ENCODE data around the gene KIAA1217.
"Not testable (repeated sequence)": the region's sequence is repeated elsewhere in the genome, so short reads cannot be mapped to it uniquely, and the experiment has no call there.

The KIAA1217 gene

DNA sequence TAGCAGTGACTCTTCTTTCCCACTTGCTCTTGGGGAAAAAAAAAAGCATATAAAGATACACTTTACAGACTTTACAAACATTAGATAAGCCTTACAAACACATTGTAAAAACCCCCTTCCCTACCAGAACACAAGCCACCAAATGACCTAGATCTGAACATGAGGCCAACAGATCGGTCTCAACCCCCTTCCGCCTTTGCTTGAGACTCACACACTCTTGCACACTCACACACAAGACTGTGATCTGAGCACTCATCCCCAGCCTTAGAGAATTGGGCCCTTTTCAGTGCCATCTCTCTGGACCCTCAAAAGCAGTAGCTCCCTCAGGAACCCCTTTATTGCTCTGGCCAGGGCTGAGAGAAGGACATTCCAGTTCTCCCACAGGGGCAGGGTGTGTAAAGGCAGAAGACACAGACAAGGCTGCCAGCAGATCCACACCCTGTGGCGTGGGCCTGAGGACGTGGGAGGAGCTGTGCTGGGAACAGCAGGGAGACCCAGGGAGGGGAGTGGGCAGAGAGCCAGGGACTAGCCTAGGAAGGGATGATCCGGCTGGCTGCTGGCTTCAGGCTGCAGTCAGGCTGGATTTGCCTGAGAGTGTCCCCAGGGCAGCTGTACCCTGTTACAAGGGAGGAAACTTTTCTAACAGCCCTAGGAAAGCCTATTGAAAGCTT lies 206.7 kb downstream of the KIAA1217 start:
- no peak for DNase-seq

DNA sequence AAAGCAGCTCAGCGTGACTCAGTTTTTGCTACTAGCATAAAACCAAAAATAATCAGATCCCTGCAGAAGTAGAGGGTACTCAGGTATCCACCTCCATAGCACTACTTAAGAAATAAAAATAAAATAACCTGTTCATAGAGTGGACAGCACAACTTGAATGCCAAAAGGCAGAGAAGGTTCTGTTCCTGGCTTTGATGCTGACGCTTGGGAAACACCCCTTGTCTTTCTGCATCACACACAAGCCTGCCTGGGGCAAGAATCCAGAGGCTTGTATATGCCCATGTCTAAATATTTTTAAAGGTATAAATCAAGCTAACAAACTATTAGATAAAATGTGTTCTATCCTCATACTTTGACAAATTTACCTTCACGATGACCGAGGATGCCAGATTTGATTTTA lies 207.3 kb downstream of the KIAA1217 start:
- no peak for DNase-seq

DNA sequence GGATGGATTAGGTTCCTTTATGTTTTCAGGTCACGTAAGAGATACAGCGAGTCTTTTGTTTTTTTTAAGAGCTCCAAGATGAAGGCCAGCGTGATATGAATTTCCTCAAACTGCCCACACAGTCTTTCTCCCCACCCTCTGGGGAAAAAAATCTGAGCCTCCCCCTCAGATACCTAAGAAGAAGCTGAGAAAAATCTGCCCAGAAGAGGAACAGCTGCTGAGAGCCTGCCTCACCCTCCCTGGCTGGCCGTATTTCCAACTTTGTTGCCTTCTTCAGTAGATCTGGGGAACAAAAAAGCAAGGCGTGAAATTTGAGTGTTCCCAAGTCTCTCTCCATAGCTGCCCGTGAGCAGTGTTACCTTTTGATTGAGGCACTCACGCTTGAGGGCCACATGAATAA lies 208.1 kb downstream of the KIAA1217 start:
- DNase-seq, result no peak

GRCh38 chr10:24418532-24418931 lies 209.6 kb downstream of the KIAA1217 start:
- DNase-seq, result no peak

- no peak for DNase-seq
Measured at GRCh38 chr10:24419066-24419465, 210.1 kb downstream of the KIAA1217 start.

GRCh38 chr10:24425151-24425550 lies 216.2 kb downstream of the KIAA1217 start:
- no peak for DNase-seq

DNA sequence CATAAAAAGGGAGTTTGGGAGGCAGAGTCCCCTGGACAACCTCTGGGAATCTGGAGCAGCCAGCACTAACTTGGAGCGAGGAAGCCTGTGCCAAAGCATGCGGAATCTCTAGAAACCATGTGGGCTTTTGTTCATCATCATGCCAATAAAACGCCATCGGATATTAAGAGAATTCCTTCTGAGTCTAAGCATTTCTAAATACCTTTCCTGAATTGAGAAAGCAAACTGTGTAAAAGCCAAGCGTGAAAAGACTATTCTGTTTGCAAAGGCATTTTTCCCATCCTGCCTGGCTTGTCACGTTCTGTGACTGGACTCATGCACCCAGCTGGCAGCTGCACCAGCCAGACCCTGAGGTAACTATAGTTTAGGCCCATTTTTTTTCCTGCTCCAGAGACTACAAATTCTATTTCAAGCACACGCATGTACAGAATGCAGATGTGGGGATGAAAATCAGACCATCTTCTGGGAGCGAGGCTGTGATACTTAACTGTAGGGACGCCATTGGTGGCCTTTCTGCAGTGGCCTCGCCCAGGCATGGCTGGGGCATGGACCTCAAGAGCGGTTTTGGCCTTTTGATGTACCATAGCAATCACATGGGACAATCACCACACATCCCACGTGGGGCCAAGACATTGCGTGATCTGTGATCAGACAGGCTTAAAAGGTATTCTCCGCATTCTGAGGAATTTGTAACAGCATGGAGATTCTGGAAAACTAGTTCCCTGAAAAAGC lies 218.9 kb downstream of the KIAA1217 start:
- DNase-seq, result no peak

- DNase-seq, result no peak
Measured at GRCh38 chr10:24428410-24428782, 219.5 kb downstream of the KIAA1217 start.

DNA sequence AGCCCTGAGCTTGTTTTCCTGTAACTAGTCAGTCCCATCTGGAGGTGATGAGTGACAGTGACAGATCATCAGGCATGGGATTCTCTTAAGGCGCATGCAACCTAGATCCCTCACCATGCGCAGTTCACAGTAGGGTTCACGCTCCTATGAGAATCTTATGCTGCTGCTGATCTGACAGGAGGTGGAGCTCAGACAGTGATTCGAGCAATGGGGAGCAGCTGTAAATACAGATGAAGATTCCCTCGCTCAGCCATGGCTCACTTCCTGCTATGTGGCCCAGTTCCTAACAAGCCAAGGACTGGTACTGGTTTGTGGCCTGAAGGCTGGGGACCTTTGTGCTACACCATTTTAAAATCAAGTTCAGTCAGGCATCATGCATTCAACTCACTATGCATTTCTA lies 221.7 kb downstream of the KIAA1217 start:
- DNase-seq, result no peak

GRCh38 chr10:24432478-24433416 lies 223.8 kb downstream of the KIAA1217 start:
- DNase-seq, result no peak

GRCh38 chr10:24433705-24434104 lies 224.8 kb downstream of the KIAA1217 start:
- DNase-seq, result no peak

GRCh38 chr10:24434961-24435360 lies 226.0 kb downstream of the KIAA1217 start:
- no peak for DNase-seq

DNA sequence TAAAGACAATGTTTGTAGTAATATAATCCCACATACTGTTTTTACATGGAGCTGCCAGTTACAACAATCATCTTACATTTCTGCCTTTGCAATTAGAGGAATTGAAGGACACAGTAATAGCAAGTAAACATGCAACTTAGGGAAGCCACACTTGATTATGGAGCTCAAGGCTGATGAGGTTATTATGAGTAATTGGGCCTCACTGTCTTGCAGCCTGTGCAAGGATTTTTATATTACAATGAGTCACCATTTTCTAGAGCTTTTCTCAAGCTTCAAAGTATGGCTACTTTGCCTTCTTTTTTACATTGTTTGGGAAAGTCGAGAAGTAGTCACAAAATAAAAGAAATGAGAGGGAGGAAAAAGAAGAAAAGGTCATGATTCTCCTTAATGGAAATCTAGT lies 226.4 kb downstream of the KIAA1217 start:
- no peak for DNase-seq

GRCh38 chr10:24437302-24437701 lies 228.4 kb downstream of the KIAA1217 start:
- DNase-seq, result no peak

DNA sequence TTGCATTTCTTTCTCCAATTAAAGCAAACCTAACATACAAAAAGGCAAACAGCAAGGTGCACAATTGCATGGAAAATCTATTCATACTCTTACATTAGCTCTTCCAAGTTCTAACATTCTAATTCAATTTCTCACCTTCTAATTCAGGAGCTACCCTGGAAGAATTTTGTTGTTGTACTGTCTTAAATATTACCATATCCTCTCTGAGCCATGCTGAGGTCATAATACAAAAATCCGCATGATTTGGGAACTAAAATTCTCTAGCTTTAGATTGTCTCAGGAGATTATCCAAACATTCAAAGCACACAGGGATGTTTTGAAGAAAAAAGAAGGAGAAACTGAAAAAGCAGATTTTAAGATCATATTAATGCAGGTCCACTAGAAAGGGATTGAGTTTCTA lies 229.9 kb downstream of the KIAA1217 start:
- no peak for DNase-seq

GRCh38 chr10:24439935-24440334 lies 231.0 kb downstream of the KIAA1217 start:
- DNase-seq, result no peak

DNA sequence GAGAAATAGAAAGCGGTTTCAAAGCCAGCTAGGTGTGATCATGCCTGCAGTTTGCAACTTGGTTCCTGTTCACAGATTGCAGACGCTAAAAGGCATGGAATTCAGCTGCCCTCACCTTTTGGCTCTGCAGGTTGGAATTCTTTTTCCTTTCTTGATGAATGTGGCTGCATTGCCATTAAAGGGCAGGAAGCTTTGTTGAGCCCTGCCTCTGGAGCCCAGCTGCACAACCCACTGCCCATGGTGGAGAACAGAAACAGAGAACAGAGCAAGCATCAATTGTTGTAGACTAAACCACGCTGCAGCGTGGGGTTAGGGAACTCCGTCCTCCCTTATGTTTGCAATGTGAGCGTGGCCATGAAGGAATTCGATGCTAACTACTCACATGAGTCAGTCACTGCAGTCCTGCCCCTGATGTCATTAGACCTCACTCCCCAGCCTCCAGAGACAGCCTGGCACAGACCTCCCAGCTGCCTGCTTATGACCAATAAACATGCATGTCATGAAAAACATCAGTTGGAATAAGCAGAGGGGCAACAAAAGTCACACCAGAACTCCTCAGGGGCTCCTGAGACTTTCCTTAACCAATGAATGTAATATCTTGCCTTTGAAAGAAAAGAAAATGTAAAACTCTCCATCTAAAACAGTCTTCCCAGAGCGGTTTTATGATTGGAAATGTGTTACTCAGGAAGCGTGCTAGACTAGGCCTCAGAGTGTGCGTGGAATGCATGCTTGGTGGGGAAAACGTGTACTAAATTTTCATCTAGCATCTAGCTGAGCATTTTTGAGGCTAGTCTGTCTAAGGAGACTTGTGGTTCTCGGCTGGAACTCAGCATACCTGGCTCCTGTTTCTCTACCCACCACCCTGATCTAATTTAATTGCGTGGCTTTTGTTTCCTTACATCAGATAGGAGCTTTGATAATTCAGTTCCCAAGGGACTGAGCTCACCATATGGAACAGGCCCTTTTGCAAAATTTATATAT lies 232.2 kb downstream of the KIAA1217 start:
- DNase-seq, result no peak

DNA sequence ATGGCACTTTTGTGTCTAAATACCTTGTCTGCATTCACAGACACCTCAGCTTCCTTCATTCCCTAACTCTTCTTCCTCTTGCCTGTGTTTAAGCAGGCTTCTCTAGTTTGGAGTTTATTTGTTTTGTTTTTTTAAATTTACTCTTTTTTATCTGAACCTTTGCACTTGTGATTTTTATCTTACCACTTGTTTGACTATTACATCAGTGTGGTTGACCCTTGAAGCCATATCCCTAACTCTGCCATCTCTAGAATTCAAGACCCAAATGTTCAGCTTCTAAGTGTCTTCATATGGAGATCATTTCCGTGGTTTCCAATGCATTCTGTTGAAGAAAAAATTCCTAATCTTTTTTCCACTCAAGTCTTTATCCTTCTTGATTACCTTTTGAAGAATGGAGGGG lies 233.3 kb downstream of the KIAA1217 start:
- DNase-seq, result no peak

- not testable (repeated sequence) for DNase-seq
Measured at GRCh38 chr10:24442641-24443174, 233.8 kb downstream of the KIAA1217 start.

- DNase-seq, result no peak
Measured at GRCh38 chr10:24444337-24444736, 235.4 kb downstream of the KIAA1217 start.

GRCh38 chr10:24445958-24446357 lies 237.0 kb downstream of the KIAA1217 start:
- not testable (repeated sequence) for DNase-seq

DNA sequence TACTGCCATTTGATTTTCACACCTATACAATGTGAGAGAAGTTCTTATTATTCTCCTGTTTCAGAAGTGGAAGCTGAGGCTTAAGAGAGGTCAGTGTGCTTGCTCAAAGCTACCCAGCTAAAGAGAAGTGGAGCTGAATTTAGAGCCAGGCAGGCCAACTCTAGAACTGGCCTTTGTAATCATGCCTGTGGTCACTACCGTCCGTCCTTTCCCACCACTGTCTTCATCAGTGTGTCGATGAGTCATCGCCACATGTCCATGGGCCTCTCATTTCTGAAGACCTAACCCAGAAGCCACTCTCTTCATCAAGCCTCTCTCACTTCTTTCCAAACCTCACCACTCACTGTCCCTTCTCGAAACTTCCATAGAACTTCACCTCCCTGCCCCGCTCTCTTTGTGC lies 237.8 kb downstream of the KIAA1217 start:
- DNase-seq, result no peak
